ENCODE measurements around the gene PHKB. TPM values are rescaled to one million over a fixed set of nuclear protein-coding genes. Genes with fewer than 3 reads are reported as not detected.
"Not testable (repeated sequence)": the region's sequence is repeated elsewhere in the genome, so short reads cannot be mapped to it uniquely, and the experiment has no call there.

The PHKB gene
- total RNA-seq, 2 donors from 2014 or later, result 75.7 to 93.8 TPM

DNA sequence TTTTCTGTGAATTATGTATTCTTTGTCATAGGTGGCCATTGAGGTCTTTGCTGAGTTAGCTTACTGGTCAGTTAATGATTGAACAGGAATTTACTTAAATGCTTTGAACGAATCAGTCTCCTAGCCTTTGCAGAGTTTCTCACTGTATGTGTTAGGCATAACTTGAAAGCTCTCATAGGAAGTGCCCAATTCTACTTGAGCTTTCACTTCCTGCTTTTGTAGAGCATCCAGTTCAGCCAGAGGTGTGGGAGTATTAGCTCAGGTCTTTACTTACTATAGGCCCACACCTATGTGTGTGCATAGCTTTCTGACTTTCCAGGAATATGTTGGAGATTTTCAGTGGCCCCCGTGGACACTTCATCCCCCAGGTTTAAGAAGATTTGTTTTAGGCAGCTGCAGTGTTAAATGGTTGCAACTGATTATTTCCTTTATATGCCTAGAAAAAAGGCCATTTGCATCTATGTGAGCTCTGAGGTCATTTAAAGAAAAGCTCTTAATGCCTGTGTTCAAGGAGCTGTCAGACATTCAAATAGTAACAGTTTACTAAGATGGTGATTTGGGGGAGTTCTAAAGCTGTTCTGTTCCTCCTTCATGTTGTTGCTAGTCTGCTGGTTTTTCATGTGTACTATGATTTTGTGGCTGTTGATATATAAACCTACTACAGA, 62.3 kb downstream of the PHKB start:
- TF ChIP-seq, protein P1, sequence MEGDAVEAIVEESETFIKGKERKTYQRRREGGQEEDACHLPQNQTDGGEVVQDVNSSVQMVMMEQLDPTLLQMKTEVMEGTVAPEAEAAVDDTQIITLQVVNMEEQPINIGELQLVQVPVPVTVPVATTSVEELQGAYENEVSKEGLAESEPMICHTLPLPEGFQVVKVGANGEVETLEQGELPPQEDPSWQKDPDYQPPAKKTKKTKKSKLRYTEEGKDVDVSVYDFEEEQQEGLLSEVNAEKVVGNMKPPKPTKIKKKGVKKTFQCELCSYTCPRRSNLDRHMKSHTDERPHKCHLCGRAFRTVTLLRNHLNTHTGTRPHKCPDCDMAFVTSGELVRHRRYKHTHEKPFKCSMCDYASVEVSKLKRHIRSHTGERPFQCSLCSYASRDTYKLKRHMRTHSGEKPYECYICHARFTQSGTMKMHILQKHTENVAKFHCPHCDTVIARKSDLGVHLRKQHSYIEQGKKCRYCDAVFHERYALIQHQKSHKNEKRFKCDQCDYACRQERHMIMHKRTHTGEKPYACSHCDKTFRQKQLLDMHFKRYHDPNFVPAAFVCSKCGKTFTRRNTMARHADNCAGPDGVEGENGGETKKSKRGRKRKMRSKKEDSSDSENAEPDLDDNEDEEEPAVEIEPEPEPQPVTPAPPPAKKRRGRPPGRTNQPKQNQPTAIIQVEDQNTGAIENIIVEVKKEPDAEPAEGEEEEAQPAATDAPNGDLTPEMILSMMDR (IDR thresholded peaks at IDR 0.05), result no peak
- no peaks in the 10 kb centered on the region for H3K27me3 ChIP-seq (replicated peaks; ENCODE audit: insufficient read depth)
- peaks cover 12 to 14% of the 10 kb centered on the region in 2 donors for H3K4me1 ChIP-seq (ENCODE audit: control insufficient read depth in 1 of 2, low read depth in 2 of 2)
- no peak for ATAC-seq (ENCODE audit: insufficient number of reproducible peaks, low FRiP score, low read depth)
- H3K9me3 ChIP-seq, result no peaks in the 10 kb centered on the region
- no peak overlapping the region for H3K4me3 ChIP-seq
- H3K27ac ChIP-seq, result no peak overlapping the region
- no peaks in the 10 kb centered on the region for H3K36me3 ChIP-seq
- no peak for DNase-seq (ENCODE audit: low spot score)

DNA sequence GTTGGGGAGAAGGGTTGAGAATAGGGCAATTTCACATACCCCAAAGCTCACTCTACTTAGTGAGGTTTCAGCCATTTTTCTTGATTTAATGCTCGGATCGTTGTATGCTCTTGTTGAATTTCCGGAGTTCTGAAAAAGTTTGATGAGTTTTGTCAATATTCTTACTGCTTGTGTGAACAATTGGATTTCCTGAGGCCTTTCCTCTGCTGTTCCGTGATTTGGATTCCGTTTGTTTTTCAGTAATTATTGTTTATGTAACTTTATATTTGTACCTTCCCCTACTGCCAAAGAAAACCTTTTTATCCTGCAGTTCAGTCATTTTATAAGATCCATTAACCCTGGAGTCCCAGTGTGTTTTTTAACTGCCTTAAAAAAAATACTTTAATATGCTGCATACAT, 62.9 kb downstream of the PHKB start:
- no peak for DNase-seq (ENCODE audit: low spot score)
- no peaks in the 10 kb centered on the region for H3K27me3 ChIP-seq (replicated peaks; ENCODE audit: insufficient read depth)
- peaks cover 12 to 14% of the 10 kb centered on the region in 2 donors for H3K4me1 ChIP-seq (ENCODE audit: control insufficient read depth in 1 of 2, low read depth in 2 of 2)
- no peak overlapping the region for H3K4me3 ChIP-seq
- no peak overlapping the region for H3K27ac ChIP-seq
- TF ChIP-seq, protein P1 (IDR thresholded peaks at IDR 0.05), result no peak
- H3K36me3 ChIP-seq, result no peaks in the 10 kb centered on the region
- H3K9me3 ChIP-seq, result no peaks in the 10 kb centered on the region
- no peak for ATAC-seq (ENCODE audit: insufficient number of reproducible peaks, low FRiP score, low read depth)

DNA sequence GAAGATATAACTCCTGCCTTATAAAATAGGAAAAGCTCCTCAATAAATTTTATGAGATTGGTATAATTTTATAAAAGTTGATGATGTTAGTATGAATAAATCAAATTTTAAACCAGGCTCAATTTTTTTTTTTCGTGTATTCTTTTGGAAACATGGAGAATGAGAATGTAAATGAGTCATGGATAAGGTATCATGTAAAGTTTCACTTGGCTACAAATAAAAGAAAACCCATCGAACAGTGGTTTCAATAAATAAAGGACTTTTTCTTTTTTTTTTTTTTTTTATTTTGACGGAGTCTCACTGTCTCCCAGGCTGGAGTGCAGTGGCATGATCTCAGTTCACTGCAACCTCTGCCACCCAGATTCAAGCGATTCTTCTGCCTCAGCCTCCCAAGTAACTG, 67.3 kb downstream of the PHKB start:
- no peak for ATAC-seq (ENCODE audit: insufficient number of reproducible peaks, low FRiP score, low read depth)
- Histone ChIP-seq H3K27ac (no peak overlapping the region), H3K27me3 (replicated peaks; ENCODE audit: insufficient read depth) (no peaks in the 10 kb centered on the region), H3K4me3 (no peak overlapping the region), H3K36me3 (no peaks in the 10 kb centered on the region), H3K4me1 (ENCODE audit: control insufficient read depth in 1 of 2, low read depth in 2 of 2) (peaks cover 2 to 10% of the 10 kb centered on the region in 2 donors), H3K9me3 (no peaks in the 10 kb centered on the region)
- TF ChIP-seq, protein P1 (IDR thresholded peaks at IDR 0.05), result no peak
- no peak for DNase-seq (ENCODE audit: low spot score)

DNA sequence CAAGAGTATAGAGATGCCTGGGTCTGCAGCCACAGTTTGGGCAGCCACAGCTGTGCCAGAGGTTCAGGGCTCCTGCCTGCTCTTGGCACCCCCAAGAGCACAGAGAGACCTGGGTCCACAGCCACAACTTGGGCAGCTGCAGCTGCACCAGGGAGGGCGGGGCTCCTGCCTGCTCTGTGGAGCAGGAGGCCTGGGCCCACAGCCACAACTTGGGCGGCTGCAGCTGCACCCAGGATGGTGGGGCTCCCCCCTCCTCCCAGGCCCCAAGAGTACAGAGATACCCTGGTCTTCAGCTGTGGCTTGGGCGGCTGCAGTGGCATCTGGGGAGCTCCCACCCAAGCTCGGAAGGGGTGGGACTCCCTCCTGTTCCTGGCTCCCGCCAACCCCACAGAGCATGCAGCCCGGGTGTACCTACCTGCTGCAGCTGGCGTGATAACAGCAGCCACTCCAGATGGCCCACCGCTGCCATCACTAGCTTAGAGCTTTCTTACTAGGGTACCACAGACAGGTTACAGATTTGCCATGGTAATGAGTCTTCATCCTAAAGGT, 72.7 kb downstream of the PHKB start:
- Histone ChIP-seq H3K27me3 (replicated peaks; ENCODE audit: insufficient read depth) (no peaks in the 10 kb centered on the region), H3K36me3 (no peaks in the 10 kb centered on the region), H3K4me3 (no peak overlapping the region), H3K4me1 (ENCODE audit: control insufficient read depth in 1 of 2, low read depth in 2 of 2) (no peaks in the 10 kb centered on the region), H3K9me3 (no peaks in the 10 kb centered on the region), H3K27ac (no peak overlapping the region)
- no peak for ATAC-seq (ENCODE audit: insufficient number of reproducible peaks, low FRiP score, low read depth)
- no peak for DNase-seq (ENCODE audit: low spot score)
- TF ChIP-seq, protein P1 (IDR thresholded peaks at IDR 0.05), result no peak

DNA sequence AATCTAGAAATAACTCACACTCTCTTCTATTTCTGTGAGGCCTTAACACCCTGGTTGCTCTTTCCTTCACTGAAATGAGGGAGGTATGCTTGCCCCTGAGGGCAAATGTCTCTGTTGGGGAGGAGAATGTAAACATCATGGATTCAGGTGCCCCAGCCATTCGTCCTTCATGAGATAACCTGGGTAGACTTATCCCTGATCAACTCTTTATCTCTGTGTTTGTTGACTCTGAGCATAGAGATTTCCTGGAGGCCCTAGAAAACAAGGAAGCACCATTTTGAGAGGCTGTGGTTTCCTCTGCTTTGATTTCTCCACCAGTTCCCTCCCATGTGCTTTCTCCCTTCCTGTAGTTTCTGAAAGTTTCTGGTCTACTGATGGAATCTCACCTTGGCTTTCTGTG, 77.3 kb downstream of the PHKB start:
- Histone ChIP-seq H3K36me3 (peaks cover 3% of the 10 kb centered on the region), H3K4me3 (no peak overlapping the region), H3K4me1 (ENCODE audit: control insufficient read depth in 1 of 2, low read depth in 2 of 2) (no peaks in the 10 kb centered on the region), H3K27me3 (replicated peaks; ENCODE audit: insufficient read depth) (no peaks in the 10 kb centered on the region), H3K27ac (no peak overlapping the region), H3K9me3 (peaks cover 27% of the 10 kb centered on the region)
- DNase-seq (ENCODE audit: low spot score), result no peak
- no peak for ATAC-seq (ENCODE audit: insufficient number of reproducible peaks, low FRiP score, low read depth)
- TF ChIP-seq, protein P1 (IDR thresholded peaks at IDR 0.05), result no peak

DNA sequence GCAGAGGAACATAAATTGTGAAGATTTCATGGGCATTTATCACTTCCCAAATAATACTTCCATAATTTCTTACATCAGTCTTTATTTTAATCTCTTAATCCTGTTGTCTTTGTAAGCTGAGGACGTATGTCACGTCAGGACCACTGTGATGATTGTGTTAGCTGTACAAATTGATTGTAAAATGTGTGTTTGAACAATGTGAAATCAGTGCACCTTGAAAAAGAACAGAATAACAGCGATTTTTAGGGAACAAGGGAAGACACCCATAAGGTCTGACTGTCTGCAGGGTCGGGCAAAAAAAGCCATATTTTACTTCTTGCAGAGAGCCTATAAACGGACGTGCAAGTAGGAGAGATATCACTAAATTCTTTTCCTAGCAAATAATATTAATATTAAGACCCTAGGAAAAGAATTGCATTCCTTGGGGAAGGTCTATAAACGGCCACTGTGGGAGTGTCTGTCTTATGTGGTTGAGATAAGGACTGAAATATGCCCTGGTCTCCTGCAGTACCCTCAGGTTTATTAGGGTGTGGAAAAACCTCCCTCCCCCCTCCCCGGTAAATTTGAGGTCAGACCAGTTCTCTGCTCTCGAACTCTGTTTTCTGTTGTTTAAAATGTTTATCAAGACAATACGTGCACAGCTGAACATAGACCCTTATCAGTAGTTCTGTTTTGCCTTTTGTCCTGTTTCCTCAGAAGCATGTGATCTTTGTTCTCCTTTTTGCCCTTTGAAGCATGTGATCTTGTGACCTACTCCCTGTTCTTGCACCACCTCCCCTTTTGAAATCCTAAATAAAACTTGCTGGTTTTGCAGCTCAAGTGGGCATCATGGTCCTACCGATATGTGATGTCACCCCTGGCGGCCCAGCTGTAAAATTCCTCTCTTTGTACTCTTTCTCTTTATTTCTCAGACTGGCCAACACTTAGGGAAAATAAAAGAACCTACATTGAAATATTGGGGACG, 78.9 kb downstream of the PHKB start:
- H3K9me3 ChIP-seq, result peaks cover 30% of the 10 kb centered on the region
- H3K36me3 ChIP-seq; H3K27me3 ChIP-seq (replicated peaks; ENCODE audit: insufficient read depth); H3K4me1 ChIP-seq (ENCODE audit: control insufficient read depth in 1 of 2, low read depth in 2 of 2); DNase-seq (ENCODE audit: low spot score); H3K27ac ChIP-seq; H3K4me3 ChIP-seq; ATAC-seq (ENCODE audit: insufficient number of reproducible peaks, low FRiP score, low read depth): not testable (repeated sequence)

DNA sequence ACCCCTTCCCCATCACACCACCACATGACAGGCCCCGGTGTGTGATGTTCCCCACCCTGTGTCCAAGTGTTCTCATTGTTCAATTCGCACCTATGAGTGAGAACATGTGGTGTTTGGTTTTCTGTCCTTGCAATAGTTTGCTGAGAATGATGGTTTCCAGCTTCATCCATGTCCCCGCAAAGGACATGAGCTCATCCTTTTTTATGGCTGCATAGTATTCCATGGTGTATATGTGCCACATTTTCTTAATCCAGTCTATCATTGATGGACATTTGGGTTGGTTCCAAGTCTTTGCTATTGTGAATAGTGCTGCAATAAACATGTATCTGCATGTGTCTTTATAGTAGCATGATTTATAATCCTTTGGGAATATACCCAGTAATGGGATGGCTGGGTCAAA, 80.0 kb downstream of the PHKB start:
- ATAC-seq (ENCODE audit: insufficient number of reproducible peaks, low FRiP score, low read depth); DNase-seq (ENCODE audit: low spot score); H3K4me1 ChIP-seq (ENCODE audit: control insufficient read depth in 1 of 2, low read depth in 2 of 2); H3K27me3 ChIP-seq (replicated peaks; ENCODE audit: insufficient read depth); H3K4me3 ChIP-seq; H3K27ac ChIP-seq; H3K36me3 ChIP-seq: not testable (repeated sequence)
- peaks cover 30% of the 10 kb centered on the region for H3K9me3 ChIP-seq
